CD4-positive, alpha-beta T cell treated with Interleukin-2 at 100 ng/mL for 4 hours (primary cell): Measurements from ENCODE around the gene CHRNG.

Experiments
- DNase-seq: peaks from one replicate; pipeline ENCODE4 v3.0.0-alpha.2; 2020; ENCODE audit warnings: low spot score

CHRNG gene

DNA sequence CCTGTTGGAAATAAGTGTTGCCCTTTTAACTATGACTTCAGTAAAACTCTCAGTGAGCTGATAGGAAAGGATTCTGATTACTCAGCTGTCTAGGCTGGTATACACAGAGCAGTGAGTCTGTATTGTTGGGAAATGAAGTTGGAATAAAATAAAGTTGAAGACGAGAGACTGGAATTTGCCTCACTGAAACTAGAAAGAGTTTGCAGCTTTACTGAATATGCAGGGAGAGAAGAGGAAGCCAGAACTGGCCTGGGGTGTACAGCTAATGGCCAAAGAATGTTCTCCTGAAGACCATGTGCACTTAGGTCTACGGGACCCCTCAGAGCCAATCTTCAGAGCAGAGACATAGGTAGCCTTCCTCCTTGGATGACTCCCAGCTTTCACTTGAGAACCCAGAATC, 37.5 kb downstream of the CHRNG start:
- DNase-seq, result no peak

DNA sequence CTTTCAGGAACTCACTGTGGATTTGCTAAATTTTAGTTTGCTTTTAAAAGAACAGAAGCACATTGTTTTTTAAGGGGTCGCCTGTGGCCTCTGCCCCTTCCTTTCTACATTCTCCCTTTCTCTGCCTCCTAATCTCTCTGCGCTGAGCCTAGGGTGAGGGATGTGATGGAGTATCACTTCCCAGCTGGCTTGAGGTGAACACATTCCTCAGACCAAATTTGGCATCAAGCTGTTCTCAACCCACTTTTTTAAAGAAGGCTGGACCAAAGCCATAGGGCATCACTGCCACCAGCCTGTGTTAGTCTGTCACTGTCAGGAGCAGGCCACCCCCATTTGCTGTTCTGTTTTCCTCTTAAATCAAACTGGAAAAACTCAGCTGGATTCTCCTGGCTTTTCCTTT, 38.3 kb downstream of the CHRNG start:
- no peak for DNase-seq

DNA sequence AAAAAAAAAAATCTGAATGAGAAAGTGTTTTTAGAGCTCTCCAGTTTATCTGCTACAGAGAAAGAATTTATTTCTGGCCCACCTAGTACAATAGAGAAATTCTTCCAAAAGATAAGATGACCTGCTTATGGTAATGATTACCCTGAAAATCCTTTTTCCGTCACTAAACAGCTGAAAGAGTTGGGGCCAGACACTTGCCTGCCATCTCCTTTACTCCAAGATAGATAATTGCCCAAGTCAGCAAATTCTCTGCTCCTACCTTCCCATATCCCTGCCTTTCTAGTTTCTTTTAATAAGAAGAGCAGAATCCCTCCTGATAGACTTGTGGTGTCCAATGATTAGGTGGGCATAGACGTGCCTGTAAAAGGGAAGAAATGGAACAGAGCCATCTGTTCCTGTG, 39.1 kb downstream of the CHRNG start:
- no peak for DNase-seq

DNA sequence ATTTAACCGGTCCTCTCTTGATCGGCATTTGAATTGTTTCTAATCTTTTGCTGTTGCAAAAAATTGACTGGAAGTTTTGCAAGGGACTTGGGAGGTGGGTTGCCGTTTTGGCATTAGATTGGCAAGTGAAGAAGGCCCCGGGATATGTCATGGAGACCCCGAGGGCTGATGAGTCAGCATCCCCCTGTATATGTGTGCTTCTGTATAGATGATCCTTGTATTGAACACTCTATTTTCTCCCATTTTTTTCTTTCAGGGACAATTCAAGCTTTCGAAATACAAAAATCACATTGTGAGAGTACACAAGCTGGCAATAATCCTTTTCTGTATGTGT, 41.1 kb downstream of the CHRNG start:
- DNase-seq, result no peak

DNA sequence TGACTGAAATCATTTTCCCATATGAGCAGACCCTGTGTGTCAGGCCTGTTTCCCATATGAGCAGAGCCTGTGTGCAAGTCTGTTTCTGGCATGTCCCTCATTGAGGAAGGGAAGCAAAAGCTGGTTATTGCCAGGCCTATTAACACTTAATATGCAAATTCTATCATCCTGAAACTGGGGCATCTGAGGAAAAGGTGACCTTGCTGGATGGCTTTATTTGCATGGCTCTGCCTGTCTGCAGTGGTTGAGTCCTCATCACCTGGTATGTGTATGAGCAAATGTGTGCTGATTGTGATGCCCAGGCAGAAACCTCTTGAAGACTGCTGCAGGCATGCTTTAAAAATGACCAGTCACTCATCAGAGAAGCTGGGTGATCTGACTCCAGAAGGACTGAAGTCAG, 42.2 kb downstream of the CHRNG start:
- DNase-seq, result no peak

DNA sequence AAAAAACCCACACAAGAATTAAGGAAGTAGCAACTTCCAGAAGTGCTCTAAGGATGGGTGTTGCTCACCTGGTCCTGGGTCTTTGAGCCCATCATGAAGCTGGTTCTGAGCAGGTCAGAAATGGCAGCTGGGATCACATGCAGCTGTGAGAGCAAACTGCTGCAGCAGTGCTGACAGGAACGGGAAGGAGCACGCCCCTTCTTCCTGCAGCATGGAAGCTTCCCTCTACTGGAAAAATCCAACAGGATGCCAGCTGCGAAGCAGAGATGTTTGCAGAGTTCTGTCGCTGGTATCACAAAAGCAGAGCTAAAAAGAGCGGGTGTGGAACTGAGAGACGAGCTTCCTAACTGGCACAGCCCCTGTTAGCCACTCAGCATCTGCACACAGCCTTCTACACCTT, 44.7 kb downstream of the CHRNG start:
- DNase-seq, result no peak

DNA sequence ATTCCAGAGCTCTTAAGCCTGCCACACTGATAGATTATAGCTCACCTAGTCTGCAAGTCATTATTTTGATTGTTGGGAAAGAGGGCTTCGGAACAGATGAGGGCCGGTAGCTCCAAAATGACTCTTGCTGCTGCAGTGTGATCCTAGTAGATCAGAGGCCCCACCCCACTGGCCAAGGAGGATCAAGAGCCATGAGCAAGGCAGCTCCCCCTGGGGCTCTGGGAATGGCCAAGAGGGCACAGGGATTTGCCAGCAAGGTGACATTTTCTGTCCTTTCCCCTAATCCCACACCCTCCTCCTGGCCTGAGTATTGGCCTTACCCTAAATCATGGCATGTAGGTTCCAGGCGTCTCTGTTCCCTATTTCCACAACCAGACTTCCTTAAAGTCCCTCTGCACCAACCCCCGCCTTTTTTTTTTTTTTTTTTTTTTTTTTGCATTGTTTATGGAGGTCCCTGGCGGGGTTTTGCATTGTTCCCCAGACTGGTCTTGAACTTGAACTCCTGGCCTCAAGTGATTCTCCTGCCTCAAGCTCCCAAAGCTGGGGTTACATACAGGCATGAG, 47.5 kb downstream of the CHRNG start:
- no peak for DNase-seq

DNA sequence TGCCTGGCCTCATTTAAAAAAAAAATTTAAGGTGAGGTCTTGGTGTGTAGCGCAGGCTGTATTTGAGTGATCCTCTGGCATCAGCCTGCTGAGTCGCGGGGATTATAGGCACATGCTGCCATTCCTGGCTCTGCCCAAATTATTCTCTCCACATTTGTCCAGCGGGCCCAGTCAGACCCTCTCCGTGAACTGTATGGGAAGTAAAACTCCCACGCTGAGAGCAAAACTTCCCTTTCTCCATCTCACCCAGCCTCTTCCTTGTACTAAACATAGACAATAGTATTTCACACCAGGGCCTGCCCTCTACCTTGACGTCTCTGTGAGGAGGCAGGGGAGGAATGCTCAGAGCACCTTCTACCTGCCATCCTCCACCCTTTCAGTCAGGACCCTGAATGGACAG, 48.0 kb downstream of the CHRNG start:
- DNase-seq, result no peak

DNA sequence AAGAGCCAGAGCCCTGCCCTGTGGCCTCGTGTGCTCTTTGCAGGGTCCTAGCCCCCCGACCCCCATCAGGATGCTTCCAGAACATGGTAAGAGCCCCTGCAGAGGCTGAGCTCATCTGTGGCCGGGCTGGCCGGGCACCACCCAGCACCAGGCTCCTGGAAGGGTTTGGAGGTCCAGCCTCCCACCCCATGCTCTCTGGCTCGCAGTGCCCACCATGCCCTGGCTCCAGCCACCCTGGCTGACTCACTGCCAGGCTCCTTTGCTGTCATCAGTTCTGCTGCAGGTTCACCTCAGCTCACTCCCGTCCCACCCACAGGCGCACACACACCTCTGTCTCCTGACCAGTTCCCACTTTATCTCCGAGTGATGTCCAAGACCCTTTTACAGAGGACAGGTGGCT, 48.5 kb downstream of the CHRNG start:
- DNase-seq, result no peak

DNA sequence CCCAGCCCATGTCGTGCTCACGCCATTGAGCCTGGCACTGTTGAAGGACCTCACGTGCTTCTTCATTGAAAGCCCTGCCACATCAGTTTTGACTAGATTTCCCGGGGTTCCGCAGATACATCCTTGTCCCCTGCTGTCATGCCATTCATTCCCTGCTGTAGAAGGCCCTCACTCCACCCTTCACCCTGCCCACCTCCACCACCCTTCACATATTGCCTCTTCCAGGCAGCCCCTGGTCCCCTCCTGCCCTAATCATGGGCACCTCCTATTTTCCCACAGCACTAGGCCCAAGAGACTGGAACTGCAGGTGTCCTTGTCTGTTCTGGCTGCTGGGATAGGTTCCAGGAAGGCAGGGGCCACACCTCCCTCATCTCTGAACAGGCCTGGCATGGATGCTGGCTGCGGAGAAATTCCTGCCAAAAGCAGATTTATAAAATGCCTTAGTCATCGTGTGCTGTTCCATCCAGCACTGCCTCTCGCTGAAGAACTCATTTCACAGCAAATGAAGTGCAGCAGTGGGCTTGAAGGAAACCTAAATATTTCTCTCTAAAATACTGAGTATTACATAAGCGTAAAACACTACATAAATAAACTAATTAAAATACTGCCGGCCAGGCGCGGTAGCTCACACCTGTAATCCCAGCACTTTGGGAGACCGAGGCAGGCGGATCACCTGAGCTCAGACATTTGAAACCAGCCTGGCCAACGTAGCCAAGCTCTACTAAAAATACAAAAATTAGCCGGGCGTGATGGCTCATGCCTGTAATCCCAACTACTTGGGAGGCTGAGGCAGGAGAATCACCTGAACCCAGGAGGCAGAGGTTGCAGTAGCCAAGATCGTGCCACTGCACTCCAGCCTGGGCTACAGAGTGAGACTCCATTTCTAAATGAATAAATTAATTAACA, 49.4 kb downstream of the CHRNG start:
- no peak for DNase-seq

DNA sequence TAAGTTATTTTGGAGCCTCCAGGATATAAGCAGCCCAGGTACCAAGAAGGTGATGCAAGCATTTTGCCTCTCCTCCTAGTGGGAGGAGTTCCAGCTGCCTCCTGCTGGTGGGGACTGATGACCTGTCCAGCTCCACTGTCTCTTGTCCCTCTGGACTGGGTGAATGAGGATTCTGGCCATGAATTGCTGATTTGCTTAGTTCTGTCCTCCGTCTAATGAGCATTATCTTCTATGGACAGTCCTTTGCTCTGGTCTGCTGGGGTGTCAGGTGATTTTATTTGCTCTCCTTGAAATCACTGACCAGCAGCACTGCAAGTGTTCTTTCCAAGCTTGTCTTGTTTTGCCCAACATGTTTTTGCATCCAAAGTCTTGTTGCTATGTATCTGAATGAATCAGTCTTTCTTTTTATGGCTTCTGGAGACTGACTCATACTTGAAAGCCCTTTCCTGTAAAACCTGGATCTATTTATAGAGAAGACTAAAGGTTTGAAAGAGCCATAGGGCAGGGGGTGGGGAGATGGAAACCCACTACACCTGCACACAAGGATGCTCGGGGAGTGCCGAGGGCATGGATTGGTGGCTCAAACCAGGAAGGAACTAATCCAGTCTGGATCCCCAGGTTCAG, 53.4 kb downstream of the CHRNG start:
- no peak for DNase-seq

DNA sequence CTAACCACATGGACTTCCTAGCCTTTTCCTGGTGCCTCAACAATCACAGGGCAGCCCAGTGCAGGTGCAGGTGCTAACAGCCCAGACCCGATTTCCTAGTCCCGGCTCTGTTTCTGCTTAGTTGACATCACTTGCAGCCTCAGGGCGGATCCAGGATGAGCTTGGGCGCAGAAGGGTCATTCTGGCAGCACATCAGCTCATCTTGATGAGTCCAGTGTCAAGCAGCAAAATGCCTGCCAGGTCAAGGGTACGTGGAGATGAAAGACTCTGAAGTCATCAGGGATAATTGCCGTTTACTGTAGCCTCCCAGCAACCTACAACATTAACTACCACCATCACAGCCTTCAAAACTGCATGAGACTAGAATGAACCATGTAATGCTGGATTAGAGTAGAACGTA, 54.5 kb downstream of the CHRNG start:
- DNase-seq, result no peak
